Inflammatory macrophage (primary cell): ENCODE data around the gene TBL1X.
"Not testable (repeated sequence)": the region's sequence is repeated elsewhere in the genome, so short reads cannot be mapped to it uniquely, and the experiment has no call there.

Experiments used
- DNase-seq, 2 donors: peaks; one replicate each; pipeline ENCODE4 v3.0.0-alpha.2; 2020 to 2022

Gene TBL1X

DNA sequence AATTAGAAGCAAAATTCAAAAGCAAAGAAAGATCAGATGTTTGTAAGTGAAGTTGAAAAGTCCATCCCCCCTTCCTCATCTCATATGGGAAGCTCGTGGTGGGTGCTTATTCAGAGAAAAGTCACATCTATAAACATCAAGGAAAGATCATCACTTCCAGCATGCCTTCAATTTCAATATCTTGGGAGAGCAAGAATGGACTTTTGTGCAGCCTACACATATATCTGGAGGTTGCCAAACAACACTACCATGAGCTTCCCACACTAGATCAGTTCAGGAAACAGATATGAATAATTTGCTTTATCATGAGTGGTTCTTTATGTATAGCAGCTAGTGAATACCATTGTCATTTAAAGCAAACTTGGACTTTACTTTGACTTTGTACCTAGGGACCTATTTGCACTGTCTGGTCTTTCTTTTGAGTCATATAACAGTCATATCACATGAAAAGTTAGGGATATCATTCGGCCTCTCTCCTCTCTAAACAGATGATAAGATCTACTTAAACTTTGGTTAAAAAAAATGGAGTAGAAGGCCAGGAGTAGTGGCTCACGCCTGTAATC lies 5.6 kb upstream of the TBL1X start:
- DNase-seq, result peak in 1 of 2 donors; percentile 28

DNA sequence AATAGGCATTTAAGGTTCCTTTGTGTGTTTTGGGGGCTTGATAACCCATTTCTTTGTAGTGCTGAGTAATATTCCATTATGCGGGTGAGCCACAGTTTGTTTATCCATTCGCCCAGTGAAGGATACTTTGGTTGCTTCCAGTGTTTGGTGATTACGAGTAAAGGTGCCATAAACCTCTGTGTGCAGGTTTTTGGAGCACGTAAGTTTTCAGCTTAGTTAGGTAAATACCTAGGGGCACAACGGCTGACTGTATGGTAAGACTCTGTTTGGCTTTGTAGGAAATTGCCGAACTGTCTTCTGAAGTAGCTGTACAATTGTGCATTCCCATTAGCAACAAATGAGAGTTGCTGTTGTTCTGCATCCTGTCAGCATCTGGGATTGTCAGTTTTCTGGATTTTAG lies 3.8 kb upstream of the TBL1X start:
- no peak for DNase-seq

DNA sequence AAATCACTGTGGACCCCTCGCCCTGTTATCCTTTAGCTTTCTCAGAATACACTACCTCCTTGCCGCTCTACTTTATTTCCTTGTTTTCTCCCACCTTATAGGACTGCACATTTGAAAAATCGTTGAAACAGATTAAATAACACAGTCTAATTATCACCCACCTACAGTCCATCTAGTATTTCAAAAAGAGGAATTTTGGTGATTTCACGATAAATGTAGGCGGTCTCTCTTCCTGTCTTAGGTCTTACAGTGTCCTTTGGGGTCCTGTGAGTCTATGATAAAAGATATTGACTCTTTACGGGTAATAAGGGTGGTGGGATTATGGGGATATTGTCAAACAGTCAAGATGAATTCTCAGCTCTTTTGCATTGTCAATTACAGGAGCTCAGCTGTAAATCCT lies 2.4 kb upstream of the TBL1X start:
- DNase-seq, result no peak

DNA sequence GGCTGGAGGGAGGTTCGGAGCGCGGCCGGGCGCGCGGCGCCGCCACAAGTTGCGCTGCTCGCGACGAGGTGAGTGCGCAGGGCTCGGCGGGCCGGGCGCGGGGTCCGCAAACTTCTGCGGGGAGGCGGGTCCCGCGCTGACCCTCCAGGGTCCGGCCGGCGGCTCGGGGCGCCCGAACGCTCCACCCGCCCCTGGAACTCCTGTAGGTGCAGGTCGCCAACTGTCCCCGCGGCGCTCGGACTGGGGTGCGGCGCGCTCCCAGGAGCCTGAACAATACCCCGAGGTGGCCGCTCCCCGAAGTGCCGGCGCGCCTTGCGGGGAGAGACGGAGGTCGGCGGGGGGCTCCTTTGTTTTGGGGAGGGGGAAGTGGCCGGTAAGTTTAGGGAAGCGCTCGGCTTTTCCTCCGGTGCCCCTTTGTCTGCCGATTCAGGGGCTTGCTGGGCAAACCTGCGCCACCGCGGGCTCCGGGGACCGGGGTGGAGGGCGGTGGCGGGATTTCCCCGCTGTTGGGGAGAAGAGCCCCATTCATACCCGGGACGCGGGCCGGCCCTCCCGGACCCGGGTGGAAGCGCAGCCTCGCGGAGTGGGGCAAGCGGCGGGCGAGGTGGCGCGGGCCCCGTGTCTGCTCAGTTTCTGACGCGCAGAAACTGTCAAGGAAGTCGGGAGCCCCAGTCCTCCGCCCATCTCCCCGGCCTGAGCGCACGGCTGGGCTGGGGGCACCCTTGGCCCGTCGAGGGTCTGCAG lies 694 bp downstream of the TBL1X start:
- DNase-seq, result no peak

DNA sequence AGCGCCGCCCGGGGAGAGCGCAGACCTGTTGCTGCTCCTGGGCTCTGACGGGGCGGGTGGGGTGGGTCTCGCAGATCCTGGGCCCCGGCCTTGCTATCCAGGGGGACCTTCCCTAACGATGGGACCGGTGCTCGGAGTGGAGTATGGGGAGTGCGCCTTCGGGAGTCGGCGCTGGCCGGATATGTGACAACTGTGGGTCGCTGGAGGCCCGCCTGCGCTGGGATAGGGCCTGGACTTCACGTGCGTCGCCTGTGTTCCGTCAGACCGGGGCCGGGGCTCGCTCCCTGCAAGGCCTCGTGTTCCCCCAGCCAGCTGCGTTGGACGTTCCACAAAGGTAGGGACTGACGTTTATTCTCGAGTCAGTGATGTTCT lies 1.3 kb downstream of the TBL1X start:
- DNase-seq, result peak in 1 of 2 donors; percentile 30

DNA sequence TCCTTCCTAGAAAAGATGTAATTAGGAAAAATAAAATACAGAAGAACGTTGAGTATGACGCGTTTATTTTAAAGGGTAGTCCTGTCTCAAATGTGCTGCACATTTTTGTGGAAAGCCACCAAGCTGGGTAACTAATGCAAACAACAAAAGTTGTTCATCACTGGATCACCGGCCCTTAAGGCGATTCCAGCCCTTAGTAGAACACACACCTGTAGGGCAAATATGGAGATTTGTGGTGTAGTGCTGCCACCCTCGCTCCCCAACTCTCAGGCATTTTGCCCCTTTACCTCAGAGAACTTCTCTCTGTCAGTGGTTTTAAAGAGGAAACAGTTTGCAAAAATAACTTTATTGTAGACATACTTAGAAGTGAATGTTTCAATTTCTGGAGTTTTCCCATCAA lies 1.9 kb downstream of the TBL1X start:
- no peak for DNase-seq

DNA sequence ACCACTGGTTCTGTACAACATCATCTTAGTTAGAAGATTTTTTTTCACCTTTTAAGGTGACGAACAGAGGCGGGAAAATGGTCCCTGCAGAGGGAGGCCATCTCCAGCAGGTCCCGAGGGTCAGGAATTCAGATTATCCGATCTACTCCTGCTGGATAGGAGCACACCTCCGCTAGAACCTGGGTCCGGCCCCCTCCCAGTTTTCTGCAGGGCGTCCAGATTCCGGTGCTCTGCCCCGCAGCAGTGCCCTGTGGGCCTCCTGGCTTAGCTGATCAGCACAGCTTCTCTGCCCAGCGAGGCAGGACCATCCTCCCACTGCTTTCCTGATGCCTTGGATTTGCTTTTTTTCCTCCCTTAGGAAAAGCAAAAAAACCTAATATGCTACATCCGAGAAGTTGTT lies 2.3 kb downstream of the TBL1X start:
- DNase-seq, result no peak

DNA sequence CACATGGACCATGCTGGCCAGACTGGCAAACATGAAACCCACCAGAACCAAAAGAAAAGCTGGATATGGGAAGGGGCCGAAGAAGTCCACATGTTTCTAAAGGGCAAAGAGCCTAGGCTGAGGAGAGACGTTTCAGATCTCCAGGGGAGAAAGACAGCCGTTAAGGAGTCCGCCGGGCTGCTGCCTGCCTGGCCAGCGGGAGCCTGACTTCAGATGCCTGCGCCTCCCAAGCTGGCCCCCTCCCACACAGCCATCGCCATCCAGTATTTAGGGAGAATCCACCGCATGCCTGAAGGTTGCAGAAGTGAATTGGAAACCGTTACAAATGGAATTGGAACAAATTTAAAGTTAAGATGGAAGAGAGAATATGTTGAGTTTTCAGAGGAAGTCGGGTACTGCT lies 2.9 kb downstream of the TBL1X start:
- no peak for DNase-seq

DNA sequence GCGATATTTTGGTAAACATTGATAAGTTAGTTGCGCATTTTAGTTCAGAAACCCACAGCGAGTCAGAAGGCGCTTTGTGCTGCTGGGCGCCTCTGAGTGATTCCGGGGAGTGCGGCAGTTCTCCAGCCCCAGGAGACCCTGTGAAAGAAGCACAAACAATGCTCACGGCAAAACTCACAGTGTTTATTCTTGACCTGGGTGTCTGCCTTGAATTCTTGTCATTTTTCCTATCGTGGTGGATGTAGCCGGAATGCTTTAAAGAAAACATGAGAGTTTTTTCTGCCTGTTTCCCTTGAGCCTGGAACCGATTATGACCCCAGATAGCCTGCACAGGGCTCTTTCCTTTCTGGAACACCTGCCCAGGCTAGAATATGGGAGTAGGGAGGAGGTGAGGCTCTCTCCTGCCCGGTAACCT lies 6.7 kb downstream of the TBL1X start:
- DNase-seq, result no peak

DNA sequence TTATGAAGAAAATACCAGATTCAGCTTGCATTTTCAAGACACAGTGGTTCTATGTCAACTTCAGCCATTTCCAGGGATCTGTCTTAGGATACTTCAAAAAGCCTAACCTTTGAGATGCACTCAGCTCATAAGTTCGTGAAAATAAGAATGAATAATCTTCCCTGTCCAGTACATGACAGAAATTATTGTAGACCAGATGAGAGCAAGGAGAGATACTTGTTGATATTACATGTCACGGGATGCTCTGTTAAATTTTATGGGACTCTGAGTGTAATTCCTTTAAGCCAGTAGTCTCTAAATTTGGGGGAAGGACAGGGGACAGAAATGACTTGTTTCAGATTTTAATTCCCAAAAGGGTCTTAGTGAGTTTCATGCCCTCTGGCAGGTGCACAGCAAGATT lies 8.8 kb downstream of the TBL1X start:
- no peak for DNase-seq

DNA sequence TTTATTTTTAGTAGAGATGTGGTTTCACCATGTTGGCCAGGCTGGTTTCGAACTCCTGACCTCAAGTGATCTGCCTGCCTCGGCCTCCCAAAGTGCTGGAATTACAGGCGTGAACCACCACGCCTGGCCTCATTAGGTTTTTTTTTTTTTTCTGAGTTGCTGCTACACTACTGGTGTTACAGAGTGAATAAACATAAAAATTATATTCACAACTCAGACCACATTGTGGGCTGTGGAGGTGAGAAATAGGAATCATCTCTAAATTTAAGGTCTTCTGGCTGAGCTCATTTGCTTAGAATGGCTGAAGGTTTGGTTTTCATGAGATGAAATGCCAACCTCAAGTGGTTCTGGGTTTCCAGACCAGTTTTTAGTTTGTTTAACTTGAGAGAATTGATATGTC lies 10.6 kb downstream of the TBL1X start:
- DNase-seq, result not testable (repeated sequence)

DNA sequence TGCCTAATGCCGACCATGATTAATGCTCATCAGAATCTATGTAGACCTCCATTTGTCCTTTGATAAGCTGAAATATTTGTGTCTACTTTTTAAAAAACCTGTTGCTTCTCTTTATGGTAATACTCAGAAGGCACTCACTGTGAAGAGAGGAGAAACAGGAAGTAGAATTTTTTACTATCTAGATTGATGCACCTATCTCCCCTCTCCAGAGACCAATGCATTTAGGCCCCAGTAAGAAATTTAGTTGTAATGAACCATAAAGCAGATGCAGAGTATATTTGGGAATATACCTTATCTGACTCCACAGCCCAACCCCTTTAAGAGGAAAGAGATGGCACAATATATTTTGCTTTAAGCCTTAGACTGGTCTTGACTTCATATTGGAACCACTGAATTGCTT lies 11.1 kb downstream of the TBL1X start:
- no peak for DNase-seq

DNA sequence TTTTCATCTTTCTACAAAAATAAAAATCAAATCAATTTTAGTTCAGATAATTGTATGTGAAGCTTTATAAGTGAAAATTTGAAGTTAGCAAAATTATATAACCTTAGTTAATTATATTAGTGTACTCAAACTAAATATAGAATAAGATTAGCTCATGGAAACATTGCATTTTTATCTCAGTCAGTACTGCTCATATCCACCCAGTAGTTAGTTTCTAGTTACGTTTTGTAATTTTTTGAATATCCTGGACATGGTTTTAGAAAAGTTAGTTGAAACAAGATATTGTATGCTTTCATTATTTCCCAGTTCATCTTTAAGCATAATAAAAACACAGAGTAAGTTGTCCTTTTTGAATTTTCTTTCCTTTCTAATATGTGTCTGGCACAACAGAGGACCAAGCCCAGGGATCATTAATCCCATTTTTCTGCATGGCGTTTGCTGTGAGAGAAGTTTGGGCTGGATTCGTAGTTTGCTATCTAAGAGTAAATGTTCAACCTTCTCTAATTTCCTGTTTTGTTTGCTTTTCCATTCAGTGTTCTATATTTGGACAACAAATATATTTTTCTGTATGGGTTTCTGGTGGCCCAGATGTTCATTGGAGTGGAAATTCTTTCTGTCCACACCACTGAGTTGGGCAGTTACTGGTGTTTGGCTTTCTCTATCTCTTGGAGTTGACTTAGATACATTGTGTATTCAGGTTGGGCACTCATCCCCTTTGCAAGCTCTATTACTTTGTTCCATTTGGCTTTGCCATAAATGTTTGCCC lies 12.1 kb downstream of the TBL1X start:
- no peak for DNase-seq

DNA sequence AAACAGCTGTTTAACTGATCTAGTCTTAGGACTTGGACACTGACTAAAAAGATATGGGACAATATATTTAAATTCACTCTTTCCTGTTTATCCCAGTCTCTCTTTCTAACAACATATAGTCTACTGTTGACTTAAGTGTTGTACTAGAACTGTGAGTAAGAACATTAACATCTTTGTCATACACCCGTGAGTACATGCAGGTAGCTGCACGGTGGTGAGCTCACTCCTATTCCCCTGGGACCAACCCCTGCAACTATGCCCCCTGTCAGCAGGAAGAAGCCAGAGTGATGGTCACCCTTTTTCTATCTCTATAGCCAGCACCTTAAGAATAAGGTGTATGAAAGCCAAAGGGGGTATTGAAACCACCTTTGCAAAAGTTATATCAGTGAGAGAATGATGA lies 17.6 kb downstream of the TBL1X start:
- DNase-seq, result no peak

DNA sequence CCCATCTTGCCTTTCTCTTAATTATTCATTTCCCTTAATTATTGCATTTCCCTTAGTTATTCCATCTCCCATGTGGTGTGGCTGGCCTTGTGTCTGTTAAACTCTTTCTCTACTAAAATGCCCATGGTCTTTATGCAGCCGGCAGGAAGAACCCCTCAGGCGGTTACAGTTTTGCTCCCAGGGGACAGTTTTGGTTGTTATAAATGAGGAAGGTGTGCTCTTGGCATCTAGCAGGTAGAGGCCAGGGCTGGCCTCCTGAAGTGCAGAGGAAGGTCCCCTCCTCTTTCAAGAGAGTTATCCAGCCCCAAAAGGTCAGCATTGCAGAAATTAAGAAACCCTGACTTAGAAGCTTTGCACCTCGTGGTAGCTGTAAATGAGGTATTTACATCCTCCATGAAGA lies 18.0 kb downstream of the TBL1X start:
- DNase-seq, result no peak

DNA sequence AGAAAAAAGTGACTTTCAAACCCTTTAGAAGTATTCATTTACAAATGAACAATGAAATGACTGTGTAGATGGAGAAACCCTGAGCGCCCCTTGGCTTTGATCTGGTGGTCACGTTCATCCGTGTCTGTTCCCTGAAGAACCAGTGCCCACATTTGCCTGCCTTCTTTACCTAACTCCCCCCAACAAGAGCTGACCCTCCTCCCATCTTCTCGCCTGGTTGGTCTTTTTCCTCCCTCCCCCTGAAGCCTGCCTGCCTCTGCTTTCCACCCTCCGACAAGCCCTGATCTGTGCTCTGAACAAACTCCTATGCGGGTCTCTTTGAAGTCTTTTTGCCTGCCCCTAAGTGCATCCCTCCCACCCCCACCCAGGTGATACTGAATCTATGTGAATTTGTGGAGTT lies 18.5 kb downstream of the TBL1X start:
- no peak for DNase-seq

DNA sequence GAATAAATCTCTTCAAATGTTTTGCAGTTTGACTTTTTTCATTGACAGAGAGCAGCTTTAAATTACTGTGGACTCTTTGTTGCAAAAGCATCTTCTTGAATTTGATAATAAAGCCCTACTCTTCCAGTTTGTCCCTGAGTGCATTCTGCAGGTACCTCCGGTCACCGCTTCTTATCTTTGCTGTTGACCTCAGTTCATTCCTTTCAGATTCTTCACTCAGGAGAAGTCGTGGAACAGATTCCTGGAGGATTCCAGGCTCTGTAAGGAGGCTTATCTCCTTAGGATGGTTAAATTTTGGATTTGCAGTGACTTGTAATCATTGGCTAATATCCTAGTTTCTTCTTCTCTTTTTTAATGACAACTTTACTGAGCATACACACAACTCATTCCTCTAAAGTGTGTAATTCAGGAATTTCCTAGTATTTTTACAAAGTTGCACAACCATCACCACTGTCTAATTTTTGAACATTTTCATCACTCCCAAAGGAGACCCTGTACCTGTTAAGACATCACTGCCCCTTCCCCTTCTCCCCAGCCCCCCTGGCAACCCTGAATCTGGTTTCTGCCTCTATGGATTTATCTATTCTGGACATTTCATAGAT lies 22.0 kb downstream of the TBL1X start:
- DNase-seq, result no peak

DNA sequence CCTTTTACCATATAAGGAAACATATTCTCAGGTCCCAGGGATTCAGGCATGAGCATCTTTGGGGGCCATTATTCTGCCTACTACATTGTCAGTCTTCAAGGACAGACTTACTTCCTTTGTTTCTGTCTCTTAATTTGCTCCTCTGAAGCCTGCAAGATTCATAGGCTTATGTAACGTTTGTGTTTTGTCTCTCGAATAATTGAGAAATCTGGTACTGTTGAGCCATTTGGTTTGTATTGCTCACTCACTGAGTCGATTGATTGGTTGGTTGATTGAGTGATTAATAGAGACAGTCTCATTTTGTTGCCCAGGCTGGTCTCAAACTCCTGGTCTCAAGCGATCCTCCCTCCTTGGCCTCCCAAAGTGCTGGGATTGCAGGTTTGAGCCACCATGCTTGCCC lies 23.7 kb downstream of the TBL1X start:
- peak in 1 of 2 donors; percentile 64 for DNase-seq

DNA sequence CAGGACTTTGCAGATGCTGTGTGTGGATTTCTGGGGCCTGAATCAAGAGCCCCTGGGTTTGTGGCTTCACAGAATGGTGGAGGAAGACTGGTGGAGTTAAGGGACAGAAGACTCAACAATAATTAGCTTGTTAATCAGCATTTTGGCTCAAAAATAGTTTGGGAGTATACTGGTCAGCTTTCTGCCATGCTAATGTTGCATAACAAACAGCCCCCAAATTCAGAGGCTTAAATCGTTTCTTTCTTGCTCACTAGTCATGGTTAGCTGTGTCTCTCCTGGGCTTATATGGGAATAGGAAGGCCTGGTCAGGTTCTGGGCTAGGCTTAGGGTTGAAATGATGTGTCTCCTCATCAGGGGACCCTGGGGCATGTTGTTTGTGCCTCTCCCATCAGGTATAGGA lies 24.4 kb downstream of the TBL1X start:
- no peak for DNase-seq

DNA sequence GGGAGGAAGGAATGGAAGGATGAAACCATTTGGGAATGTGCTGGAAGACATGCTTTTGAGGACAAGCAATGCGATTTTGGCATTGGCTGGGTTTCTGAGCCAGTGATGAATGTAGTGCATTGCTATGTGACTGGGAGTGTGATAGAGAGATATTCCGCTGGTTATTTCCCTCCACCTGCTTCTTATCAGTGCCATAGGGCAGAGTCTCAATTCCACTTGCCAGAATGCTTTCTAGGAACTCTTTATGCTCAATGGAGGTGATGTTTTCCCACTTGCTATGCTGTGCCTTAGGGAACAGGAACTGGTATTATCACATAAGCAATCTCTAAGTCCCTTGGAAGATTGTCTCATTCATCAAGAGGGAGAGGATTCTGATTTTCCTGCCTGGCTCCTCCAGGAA lies 28.0 kb downstream of the TBL1X start:
- DNase-seq, result no peak

DNA sequence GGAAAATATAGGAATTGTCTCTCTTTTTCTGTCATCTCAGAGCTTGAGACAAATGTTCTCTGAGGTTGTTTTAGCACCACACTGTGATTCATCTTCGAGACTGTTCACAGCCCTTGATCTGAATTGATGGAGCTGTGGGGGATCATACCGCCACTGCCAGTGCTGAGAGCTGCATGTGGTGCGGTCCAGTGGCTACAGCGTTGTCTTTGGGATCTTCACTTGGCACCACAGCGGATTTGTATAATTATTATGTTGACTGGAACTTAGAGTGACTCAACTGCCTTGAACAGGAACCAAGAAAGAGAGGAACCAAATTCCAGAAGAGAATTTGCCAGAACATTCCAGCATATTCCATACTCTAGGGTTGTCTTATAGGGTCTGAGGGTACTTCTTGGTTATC lies 29.1 kb downstream of the TBL1X start:
- DNase-seq, result no peak

DNA sequence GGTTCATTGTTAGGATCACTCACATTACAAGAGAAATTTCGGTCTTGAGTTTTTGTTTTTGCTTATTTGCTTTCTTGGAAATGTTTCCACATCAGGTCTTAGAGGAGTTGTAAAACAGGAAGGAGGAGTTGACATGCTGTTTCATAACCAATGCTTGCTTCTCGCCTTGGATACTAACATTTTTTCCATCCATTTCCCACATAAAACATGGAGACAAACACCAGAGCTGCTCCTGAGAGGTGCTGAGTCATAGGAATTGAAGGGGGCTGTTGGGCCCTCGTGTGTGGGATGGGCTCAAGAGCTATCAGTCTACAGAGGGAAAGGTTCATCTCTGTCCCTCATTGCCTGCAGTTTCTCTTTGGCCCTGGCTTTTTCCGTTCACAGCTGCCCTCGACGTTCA lies 29.9 kb downstream of the TBL1X start:
- DNase-seq, result peak; percentile 16 to 56

DNA sequence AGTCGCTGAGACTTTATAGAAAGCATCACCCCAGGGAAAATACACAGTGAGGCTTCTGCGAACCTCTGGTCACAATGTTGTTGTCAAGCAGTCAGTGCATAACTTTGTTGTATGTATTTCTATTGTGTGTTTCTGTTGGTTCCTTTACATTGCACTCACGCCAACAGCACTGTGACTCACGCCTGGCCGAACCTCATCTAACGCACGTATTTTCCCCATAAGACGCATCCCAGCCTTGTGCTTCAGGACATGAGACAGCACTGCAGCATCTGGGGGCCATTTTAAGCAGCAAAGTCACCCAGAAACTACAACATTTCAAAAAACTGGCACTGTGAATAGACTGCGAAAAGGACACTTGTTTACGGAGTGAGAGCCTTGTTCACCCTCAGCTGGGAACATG lies 30.6 kb downstream of the TBL1X start:
- DNase-seq, result no peak

DNA sequence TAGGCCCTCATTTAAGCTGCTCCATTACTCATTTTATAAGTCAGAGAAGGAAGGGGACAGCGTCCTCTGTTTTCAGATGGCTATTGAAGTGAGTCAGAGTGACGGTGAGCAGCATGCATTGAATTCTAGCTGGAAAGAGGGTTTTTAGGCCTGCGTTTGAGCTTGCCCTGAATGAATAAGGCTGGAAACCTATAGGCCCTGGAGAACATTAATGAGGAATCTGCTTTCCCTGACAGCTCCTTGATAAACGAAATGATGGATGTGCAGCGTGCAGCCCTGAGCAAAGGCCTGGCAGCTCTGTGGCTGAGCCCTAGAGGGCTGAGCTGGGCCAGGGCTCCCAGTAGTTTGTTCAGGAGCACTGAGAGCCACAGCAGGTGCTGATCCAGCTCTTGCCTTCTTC lies 33.4 kb downstream of the TBL1X start:
- no peak for DNase-seq
